ENCODE results near the gene FAM168A.
"Not testable (repeated sequence)": the region's sequence is repeated elsewhere in the genome, so short reads cannot be mapped to it uniquely, and the experiment has no call there.

The FAM168A gene

GRCh38 chr11:73451896-73452295 lies 146.0 kb downstream of the FAM168A start:
- Mint-ChIP-seq H3K36me3 (peaks cover 9 to 13% of the 10 kb centered on the region in 2 donors), H3K27ac (no peak overlapping the region), H3K9me3 (peaks cover 0 to 2% of the 10 kb centered on the region in 2 donors), H3K4me3 (no peak overlapping the region), H3K4me1 (peaks cover 0 to 3% of the 10 kb centered on the region in 2 donors), H3K27me3 (no peaks in the 10 kb centered on the region)
- ATAC-seq (replicated peaks) = no peak
- DNase-seq = no peak

GRCh38 chr11:73446766-73447165 lies 151.1 kb downstream of the FAM168A start:
- peaks cover 7 to 11% of the 10 kb centered on the region in 2 donors for H3K36me3 Mint-ChIP-seq
- no peak overlapping the region for H3K4me3 Mint-ChIP-seq
- ATAC-seq (replicated peaks) (no peak), DNase-seq (no peak)
- peaks cover 0 to 2% of the 10 kb centered on the region in 2 donors for H3K9me3 Mint-ChIP-seq
- H3K4me1 Mint-ChIP-seq = peaks cover 0 to 5% of the 10 kb centered on the region in 2 donors
- no peaks in the 10 kb centered on the region for H3K27me3 Mint-ChIP-seq
- H3K27ac Mint-ChIP-seq = no peak overlapping the region

GRCh38 chr11:73445980-73446379 lies 151.9 kb downstream of the FAM168A start:
- Mint-ChIP-seq H3K27ac (no peak overlapping the region), H3K9me3 (peaks cover 0 to 2% of the 10 kb centered on the region in 2 donors), H3K27me3 (no peaks in the 10 kb centered on the region), H3K36me3 (peaks cover 7 to 13% of the 10 kb centered on the region in 2 donors), H3K4me3 (no peak overlapping the region), H3K4me1 (peaks cover 0 to 3% of the 10 kb centered on the region in 2 donors)
- no peak for DNase-seq
- no peak for ATAC-seq (replicated peaks)

- ATAC-seq (replicated peaks) = no peak
These were observed 158.7 kb downstream of the FAM168A start for GRCh38 chr11:73439002-73439843.

GRCh38 chr11:73436859-73437258 lies 161.1 kb downstream of the FAM168A start:
- H3K36me3 Mint-ChIP-seq = peaks cover 3 to 11% of the 10 kb centered on the region in 2 donors
- not testable (repeated sequence) for H3K27me3 Mint-ChIP-seq

More at GRCh38 chr11:73439002-73439843, 158.7 kb downstream of the FAM168A start:
- H3K27me3 Mint-ChIP-seq = no peaks in the 10 kb centered on the region
- H3K27ac Mint-ChIP-seq = no peak overlapping the region
- DNase-seq = no peak
- H3K4me1 Mint-ChIP-seq = no peaks in the 10 kb centered on the region
- H3K4me3 Mint-ChIP-seq = no peak overlapping the region
- peaks cover 0 to 12% of the 10 kb centered on the region in 2 donors for H3K36me3 Mint-ChIP-seq
- no peaks in the 10 kb centered on the region for H3K9me3 Mint-ChIP-seq

GRCh38 chr11:73431396-73431795 lies 166.5 kb downstream of the FAM168A start:
- Mint-ChIP-seq H3K27me3 (no peaks in the 10 kb centered on the region), H3K36me3 (peaks cover 5 to 8% of the 10 kb centered on the region in 2 donors), H3K27ac (no peak overlapping the region), H3K9me3 (no peaks in the 10 kb centered on the region), H3K4me1 (no peaks in the 10 kb centered on the region), H3K4me3 (no peak overlapping the region)
- DNase-seq (no peak), ATAC-seq (replicated peaks) (no peak)

More at GRCh38 chr11:73436859-73437258, 161.1 kb downstream of the FAM168A start:
- DNase-seq; H3K27ac Mint-ChIP-seq; H3K4me3 Mint-ChIP-seq; ATAC-seq (replicated peaks); H3K4me1 Mint-ChIP-seq; H3K9me3 Mint-ChIP-seq: not testable (repeated sequence)

- no peak overlapping the region for H3K4me3 Mint-ChIP-seq
- no peaks in the 10 kb centered on the region for H3K27me3 Mint-ChIP-seq
- ATAC-seq (replicated peaks) = no peak
- no peak for DNase-seq
- peaks cover 0 to under 1% of the 10 kb centered on the region in 2 donors for H3K4me1 Mint-ChIP-seq
- H3K9me3 Mint-ChIP-seq = no peaks in the 10 kb centered on the region
- peaks cover 5 to 8% of the 10 kb centered on the region in 2 donors for H3K36me3 Mint-ChIP-seq
- no peak overlapping the region for H3K27ac Mint-ChIP-seq
These were observed 167.6 kb downstream of the FAM168A start for GRCh38 chr11:73430326-73430725.

GRCh38 chr11:73429121-73429750 lies 168.7 kb downstream of the FAM168A start:
- DNase-seq (no peak), ATAC-seq (replicated peaks) (no peak)
- no peak overlapping the region for H3K4me3 Mint-ChIP-seq
- H3K36me3 Mint-ChIP-seq = peaks cover 5 to 8% of the 10 kb centered on the region in 2 donors
- H3K4me1 Mint-ChIP-seq = peaks cover 3 to 8% of the 10 kb centered on the region in 2 donors
- no peaks in the 10 kb centered on the region for H3K27me3 Mint-ChIP-seq
- H3K9me3 Mint-ChIP-seq = no peaks in the 10 kb centered on the region
- no peak overlapping the region for H3K27ac Mint-ChIP-seq

GRCh38 chr11:73428699-73429098 lies 169.2 kb downstream of the FAM168A start:
- Mint-ChIP-seq H3K36me3 (peaks cover 5 to 8% of the 10 kb centered on the region in 2 donors), H3K9me3 (no peaks in the 10 kb centered on the region), H3K27me3 (no peaks in the 10 kb centered on the region), H3K27ac (no peak overlapping the region), H3K4me3 (no peak overlapping the region), H3K4me1 (peaks cover 3 to 8% of the 10 kb centered on the region in 2 donors)
- ATAC-seq (replicated peaks) = no peak
- DNase-seq = no peak

GRCh38 chr11:73428227-73428626 lies 169.7 kb downstream of the FAM168A start:
- Mint-ChIP-seq H3K9me3 (no peaks in the 10 kb centered on the region), H3K4me3 (no peak overlapping the region), H3K27me3 (no peaks in the 10 kb centered on the region), H3K4me1 (peaks cover 3 to 8% of the 10 kb centered on the region in 2 donors), H3K36me3 (peaks cover 5 to 8% of the 10 kb centered on the region in 2 donors), H3K27ac (no peak overlapping the region)
- ATAC-seq (replicated peaks) (no peak), DNase-seq (no peak)

GRCh38 chr11:73426219-73426850 lies 171.6 kb downstream of the FAM168A start:
- no peak overlapping the region for H3K27ac Mint-ChIP-seq
- H3K27me3 Mint-ChIP-seq = no peaks in the 10 kb centered on the region
- H3K36me3 Mint-ChIP-seq = peaks cover 4 to 9% of the 10 kb centered on the region in 2 donors
- H3K9me3 Mint-ChIP-seq = no peaks in the 10 kb centered on the region
- ATAC-seq (replicated peaks) = no peak
- no peak for DNase-seq
- H3K4me1 Mint-ChIP-seq = peaks cover 3 to 8% of the 10 kb centered on the region in 2 donors
- no peak overlapping the region for H3K4me3 Mint-ChIP-seq

GRCh38 chr11:73425108-73425507 lies 172.8 kb downstream of the FAM168A start:
- H3K36me3 Mint-ChIP-seq = peaks cover 4 to 15% of the 10 kb centered on the region in 2 donors
- H3K27me3 Mint-ChIP-seq = no peaks in the 10 kb centered on the region
- no peak overlapping the region for H3K27ac Mint-ChIP-seq
- ATAC-seq (replicated peaks) (no peak), DNase-seq (no peak)
- H3K9me3 Mint-ChIP-seq = no peaks in the 10 kb centered on the region
- H3K4me1 Mint-ChIP-seq = peaks cover 3 to 8% of the 10 kb centered on the region in 2 donors
- no peak overlapping the region for H3K4me3 Mint-ChIP-seq

GRCh38 chr11:73423506-73423905 lies 174.4 kb downstream of the FAM168A start:
- Mint-ChIP-seq H3K9me3 (no peaks in the 10 kb centered on the region), H3K4me1 (peaks cover 3 to 8% of the 10 kb centered on the region in 2 donors)

GRCh38 chr11:73422886-73423285 lies 175.0 kb downstream of the FAM168A start:
- H3K36me3 Mint-ChIP-seq = peaks cover 17 to 28% of the 10 kb centered on the region in 2 donors
- ATAC-seq (replicated peaks) (no peak), DNase-seq (no peak)
- no peaks in the 10 kb centered on the region for H3K27me3 Mint-ChIP-seq
- H3K9me3 Mint-ChIP-seq = peaks cover 0 to 2% of the 10 kb centered on the region in 2 donors
- H3K4me3 Mint-ChIP-seq = no peak overlapping the region
- H3K27ac Mint-ChIP-seq = no peak overlapping the region
- peaks cover 5 to 8% of the 10 kb centered on the region in 2 donors for H3K4me1 Mint-ChIP-seq

More at GRCh38 chr11:73423506-73423905, 174.4 kb downstream of the FAM168A start:
- H3K36me3 Mint-ChIP-seq = peaks cover 13 to 21% of the 10 kb centered on the region in 2 donors
- no peak for DNase-seq
- no peak overlapping the region for H3K27ac Mint-ChIP-seq
- no peak overlapping the region for H3K4me3 Mint-ChIP-seq
- no peak for ATAC-seq (replicated peaks)
- no peaks in the 10 kb centered on the region for H3K27me3 Mint-ChIP-seq

Measured in stimulated activated naive B cell treated with anti-CD40 and anti-IgM and Interleukin-4, amounts not matched to agents 10 μg/mL and 1 μg/mL and 100 μg/mL, for 72 hours (primary cell).